ENCODE data around the gene COL13A1. TPM values are rescaled to one million over a fixed set of nuclear protein-coding genes. Genes with fewer than 3 reads are reported as not detected.
A peak's percentile ranks its signal among the peaks of the same experiment; 100 is the strongest.

Gene COL13A1
- polyA plus RNA-seq, 1 of the 3 experiments (the other 2 are of a cell fraction) = 26.7 TPM

GRCh38 chr10:69810675-69811397, 9.1 kb downstream of the COL13A1 start:
- CTCF ChIA-PET = interaction anchor here (0.7 to 15.4 kb wide), 5 partner anchors 11 to 104 kb away, joined by 3 to 160 read pairs (median 4); no protein-coding TSS in a partner anchor
- DNase-seq = peak; percentile 27
- H3K9me2 ChIP-seq = no peaks in the 10 kb centered on the region
- H3F3A ChIP-seq (replicated peaks; ENCODE audit: insufficient read depth) = peaks cover 8% of the 10 kb centered on the region
- WGBS (ENCODE audit: low lambda C conversion rate) = 93% methylated on average over 8 of the region's 12 CpGs
- no peaks in the 10 kb centered on the region for H3K27me3 ChIP-seq (ENCODE audit: insufficient read depth)
- no peak overlapping the region for H3K27ac ChIP-seq (ENCODE audit: low read depth in 2 of 2, low read length in 1 of 2)
- no peaks in the 10 kb centered on the region for H4K20me1 ChIP-seq (ENCODE audit: insufficient read depth)
- H3K4me1 ChIP-seq (ENCODE audit: control insufficient read depth in 1 of 2, insufficient read depth in 2 of 2, low read depth in 1 of 2, low read length in 1 of 2) = peaks cover 19 to 22% of the 10 kb centered on the region in 2 experiments; a peak in 3 of 4 replicates
- H3K9me3 ChIP-seq = no peaks in the 10 kb centered on the region
- no peak overlapping the region for H3K4me3 ChIP-seq (ENCODE audit: low read depth in 2 of 2, low read length in 1 of 2)
- H3K79me2 ChIP-seq (ENCODE audit: insufficient read depth) = peaks cover 46% of the 10 kb centered on the region; the same call in 1 of the 2 replicates
- H3K9ac ChIP-seq = no peak overlapping the region
- H2AFZ ChIP-seq (ENCODE audit: low read depth) = no peak overlapping the region
- H3K4me2 ChIP-seq = 0 out of 2 replicates have a peak overlapping the region, but pooled peaks have one; percentile 12
- no peaks in the 10 kb centered on the region for H3K36me3 ChIP-seq (replicated peaks in 1 of 2; ENCODE audit: control insufficient read depth in 1 of 2, insufficient read depth in 2 of 2, low read length in 1 of 2)
- TF ChIP-seq JUND (IDR thresholded peaks at IDR 0.05) = no peak
- TF ChIP-seq, protein P1, sequence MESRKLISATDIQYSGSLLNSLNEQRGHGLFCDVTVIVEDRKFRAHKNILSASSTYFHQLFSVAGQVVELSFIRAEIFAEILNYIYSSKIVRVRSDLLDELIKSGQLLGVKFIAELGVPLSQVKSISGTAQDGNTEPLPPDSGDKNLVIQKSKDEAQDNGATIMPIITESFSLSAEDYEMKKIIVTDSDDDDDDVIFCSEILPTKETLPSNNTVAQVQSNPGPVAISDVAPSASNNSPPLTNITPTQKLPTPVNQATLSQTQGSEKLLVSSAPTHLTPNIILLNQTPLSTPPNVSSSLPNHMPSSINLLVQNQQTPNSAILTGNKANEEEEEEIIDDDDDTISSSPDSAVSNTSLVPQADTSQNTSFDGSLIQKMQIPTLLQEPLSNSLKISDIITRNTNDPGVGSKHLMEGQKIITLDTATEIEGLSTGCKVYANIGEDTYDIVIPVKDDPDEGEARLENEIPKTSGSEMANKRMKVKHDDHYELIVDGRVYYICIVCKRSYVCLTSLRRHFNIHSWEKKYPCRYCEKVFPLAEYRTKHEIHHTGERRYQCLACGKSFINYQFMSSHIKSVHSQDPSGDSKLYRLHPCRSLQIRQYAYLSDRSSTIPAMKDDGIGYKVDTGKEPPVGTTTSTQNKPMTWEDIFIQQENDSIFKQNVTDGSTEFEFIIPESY (IDR thresholded peaks at IDR 0.05; ENCODE audit: borderline replicate concordance, low read depth) = no peak
- TF ChIP-seq YY1 (IDR thresholded peaks at IDR 0.05; ENCODE audit: low read depth) = no peak
- no peak for TF ChIP-seq MXI1 (IDR thresholded peaks at IDR 0.05; ENCODE audit: low read depth, low read length)
- TF ChIP-seq RFX5 (IDR thresholded peaks at IDR 0.05; ENCODE audit: low read length) = no peak
- TF ChIP-seq, protein P2, sequence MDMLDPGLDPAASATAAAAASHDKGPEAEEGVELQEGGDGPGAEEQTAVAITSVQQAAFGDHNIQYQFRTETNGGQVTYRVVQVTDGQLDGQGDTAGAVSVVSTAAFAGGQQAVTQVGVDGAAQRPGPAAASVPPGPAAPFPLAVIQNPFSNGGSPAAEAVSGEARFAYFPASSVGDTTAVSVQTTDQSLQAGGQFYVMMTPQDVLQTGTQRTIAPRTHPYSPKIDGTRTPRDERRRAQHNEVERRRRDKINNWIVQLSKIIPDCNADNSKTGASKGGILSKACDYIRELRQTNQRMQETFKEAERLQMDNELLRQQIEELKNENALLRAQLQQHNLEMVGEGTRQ (IDR thresholded peaks at IDR 0.05; ENCODE audit: borderline replicate concordance, low read depth, low read length) = no peak
- no peak for TF ChIP-seq FOXM1 (IDR thresholded peaks at IDR 0.05; ENCODE audit: low read depth)
- TF ChIP-seq, protein P3, sequence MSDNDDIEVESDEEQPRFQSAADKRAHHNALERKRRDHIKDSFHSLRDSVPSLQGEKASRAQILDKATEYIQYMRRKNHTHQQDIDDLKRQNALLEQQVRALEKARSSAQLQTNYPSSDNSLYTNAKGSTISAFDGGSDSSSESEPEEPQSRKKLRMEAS (IDR thresholded peaks at IDR 0.05; ENCODE audit: low read depth) = no peak
- TF ChIP-seq NFIC (IDR thresholded peaks at IDR 0.05; ENCODE audit: borderline replicate concordance) = no peak
- TF ChIP-seq RXRA (IDR thresholded peaks at IDR 0.05; ENCODE audit: borderline replicate concordance, low read depth) = no peak
- TF ChIP-seq, protein P4, sequence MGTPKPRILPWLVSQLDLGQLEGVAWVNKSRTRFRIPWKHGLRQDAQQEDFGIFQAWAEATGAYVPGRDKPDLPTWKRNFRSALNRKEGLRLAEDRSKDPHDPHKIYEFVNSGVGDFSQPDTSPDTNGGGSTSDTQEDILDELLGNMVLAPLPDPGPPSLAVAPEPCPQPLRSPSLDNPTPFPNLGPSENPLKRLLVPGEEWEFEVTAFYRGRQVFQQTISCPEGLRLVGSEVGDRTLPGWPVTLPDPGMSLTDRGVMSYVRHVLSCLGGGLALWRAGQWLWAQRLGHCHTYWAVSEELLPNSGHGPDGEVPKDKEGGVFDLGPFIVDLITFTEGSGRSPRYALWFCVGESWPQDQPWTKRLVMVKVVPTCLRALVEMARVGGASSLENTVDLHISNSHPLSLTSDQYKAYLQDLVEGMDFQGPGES (IDR thresholded peaks at IDR 0.05; ENCODE audit: low read depth, low read length) = no peak
- TF ChIP-seq TCF12 (IDR thresholded peaks at IDR 0.05) = no peak
- no peak for TF ChIP-seq NRF1 (IDR thresholded peaks at IDR 0.05; ENCODE audit: low read depth, low read length)
- no peak for TF ChIP-seq TEAD4 (IDR thresholded peaks at IDR 0.05; ENCODE audit: borderline replicate concordance, insufficient read depth)
- TF ChIP-seq CHD2 (IDR thresholded peaks at IDR 0.05; ENCODE audit: low read length, partially characterized antibody) = no peak
- TF ChIP-seq, protein P5, sequence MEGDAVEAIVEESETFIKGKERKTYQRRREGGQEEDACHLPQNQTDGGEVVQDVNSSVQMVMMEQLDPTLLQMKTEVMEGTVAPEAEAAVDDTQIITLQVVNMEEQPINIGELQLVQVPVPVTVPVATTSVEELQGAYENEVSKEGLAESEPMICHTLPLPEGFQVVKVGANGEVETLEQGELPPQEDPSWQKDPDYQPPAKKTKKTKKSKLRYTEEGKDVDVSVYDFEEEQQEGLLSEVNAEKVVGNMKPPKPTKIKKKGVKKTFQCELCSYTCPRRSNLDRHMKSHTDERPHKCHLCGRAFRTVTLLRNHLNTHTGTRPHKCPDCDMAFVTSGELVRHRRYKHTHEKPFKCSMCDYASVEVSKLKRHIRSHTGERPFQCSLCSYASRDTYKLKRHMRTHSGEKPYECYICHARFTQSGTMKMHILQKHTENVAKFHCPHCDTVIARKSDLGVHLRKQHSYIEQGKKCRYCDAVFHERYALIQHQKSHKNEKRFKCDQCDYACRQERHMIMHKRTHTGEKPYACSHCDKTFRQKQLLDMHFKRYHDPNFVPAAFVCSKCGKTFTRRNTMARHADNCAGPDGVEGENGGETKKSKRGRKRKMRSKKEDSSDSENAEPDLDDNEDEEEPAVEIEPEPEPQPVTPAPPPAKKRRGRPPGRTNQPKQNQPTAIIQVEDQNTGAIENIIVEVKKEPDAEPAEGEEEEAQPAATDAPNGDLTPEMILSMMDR (IDR thresholded peaks at IDR 0.05) = no peak
- no peak for TF ChIP-seq REST (IDR thresholded peaks at IDR 0.05; ENCODE audit: low read depth, low read length)
- TF ChIP-seq, protein P6, sequence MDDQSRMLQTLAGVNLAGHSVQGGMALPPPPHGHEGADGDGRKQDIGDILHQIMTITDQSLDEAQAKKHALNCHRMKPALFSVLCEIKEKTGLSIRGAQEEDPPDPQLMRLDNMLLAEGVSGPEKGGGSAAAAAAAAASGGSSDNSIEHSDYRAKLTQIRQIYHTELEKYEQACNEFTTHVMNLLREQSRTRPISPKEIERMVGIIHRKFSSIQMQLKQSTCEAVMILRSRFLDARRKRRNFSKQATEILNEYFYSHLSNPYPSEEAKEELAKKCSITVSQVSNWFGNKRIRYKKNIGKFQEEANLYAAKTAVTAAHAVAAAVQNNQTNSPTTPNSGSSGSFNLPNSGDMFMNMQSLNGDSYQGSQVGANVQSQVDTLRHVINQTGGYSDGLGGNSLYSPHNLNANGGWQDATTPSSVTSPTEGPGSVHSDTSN (IDR thresholded peaks at IDR 0.05) = no peak
- no peak for TF ChIP-seq MEF2A (IDR thresholded peaks at IDR 0.05; ENCODE audit: borderline replicate concordance, low read depth)
- no peak for TF ChIP-seq EZH2phosphoT487 (IDR thresholded peaks at IDR 0.05; ENCODE audit: borderline replicate concordance, low read depth)
- POLR2A ChIA-PET = no interaction called here

All from SK-N-SH (cell line).